Stimulated activated naive CD8-positive, alpha-beta T cell treated with anti-CD3 and anti-CD28 coated beads, Interleukin-15, Interleukin-2, amounts not matched to agents 100 U/mL and 50 U/mL, for 24 hours (primary cell): ENCODE results near the gene SLC22A31.
"Not testable (repeated sequence)": the region's sequence is repeated elsewhere in the genome, so short reads cannot be mapped to it uniquely, and the experiment has no call there.

Source experiments
- ATAC-seq: fragments of 150-1000 bp; cut with Tn5 transposase; one replicate; pipeline ENCODE4 v1.10.0; 2021
- DNase-seq: peaks from one replicate; pipeline ENCODE4 v3.0.0; 2021

Gene SLC22A31

DNA sequence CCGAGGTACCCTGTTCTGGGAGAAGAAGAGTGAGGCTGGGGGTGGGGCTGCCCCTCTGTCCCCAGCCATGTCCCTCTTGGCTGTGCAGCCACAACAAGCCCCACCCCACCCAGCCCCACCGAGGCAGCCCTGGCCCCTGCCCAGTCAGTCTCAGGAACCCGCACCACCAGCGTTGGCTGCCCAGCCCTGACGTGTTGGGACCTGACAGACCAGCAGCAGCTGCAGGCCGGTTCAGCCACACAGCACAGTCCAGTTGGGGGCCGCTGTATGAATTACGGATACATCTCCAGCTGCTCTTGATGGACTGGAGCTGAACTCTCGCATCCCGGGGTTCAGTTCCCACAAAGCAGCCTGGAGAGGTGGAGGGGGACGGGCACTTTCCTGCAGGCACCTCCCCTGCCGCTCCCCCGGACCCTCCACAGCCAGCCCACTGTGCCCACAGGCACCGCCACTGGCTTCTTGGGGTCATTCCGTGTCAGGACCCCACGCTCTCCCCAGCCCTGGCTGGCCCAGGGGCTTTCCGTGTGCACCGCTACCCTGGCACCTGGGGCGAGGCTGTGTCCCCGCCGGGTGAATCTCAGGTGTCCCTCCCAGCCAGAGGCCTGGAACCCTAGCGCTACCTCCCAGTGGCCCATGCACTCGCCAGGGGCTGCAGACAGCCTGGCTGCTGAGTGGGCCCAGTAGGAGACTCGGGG is 21.7 kb downstream of the SLC22A31 start:
- ATAC-seq (no peak), DNase-seq (no peak)

DNA sequence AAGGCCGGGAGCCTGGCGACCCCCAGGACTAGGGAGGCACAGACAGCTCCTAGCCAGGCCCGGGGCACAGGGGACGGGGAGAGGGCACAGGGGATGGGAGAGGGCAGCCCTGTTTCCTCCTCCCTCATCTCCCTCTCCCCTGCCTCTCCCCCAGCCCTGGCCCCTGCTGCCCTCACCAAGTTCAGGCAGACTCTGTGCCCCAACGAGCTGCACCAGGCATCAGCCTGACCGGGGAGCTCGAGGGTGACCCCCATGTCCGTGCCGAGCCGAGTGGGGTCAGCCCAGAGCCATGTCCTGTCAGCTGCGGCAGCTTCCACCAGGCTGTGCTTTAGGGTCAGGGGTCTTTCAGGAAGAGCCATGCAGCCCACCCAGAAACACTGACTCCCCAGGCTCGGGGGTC is 22.8 kb downstream of the SLC22A31 start:
- DNase-seq (no peak), ATAC-seq (no peak)

DNA sequence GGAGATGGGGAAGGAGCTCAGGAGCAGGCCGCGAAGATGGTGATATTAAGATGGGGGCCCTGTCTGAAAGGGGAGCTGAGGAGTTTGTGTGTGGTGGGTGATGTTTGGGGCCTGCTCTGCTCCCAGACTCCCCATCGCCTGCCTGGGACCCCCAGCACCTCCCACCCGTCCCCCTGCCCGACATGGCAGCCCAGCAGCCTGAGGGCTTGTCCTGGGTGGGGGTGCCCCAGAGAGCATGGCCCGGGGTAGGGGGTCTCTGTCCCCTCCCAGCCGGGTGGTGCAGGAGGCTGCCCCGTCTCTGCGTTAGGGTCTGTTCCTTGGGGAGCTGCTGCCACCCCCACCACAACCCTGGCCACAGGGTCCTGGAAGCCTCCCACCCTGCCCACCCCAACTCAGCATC is 23.6 kb downstream of the SLC22A31 start:
- ATAC-seq (no peak), DNase-seq (no peak)

DNA sequence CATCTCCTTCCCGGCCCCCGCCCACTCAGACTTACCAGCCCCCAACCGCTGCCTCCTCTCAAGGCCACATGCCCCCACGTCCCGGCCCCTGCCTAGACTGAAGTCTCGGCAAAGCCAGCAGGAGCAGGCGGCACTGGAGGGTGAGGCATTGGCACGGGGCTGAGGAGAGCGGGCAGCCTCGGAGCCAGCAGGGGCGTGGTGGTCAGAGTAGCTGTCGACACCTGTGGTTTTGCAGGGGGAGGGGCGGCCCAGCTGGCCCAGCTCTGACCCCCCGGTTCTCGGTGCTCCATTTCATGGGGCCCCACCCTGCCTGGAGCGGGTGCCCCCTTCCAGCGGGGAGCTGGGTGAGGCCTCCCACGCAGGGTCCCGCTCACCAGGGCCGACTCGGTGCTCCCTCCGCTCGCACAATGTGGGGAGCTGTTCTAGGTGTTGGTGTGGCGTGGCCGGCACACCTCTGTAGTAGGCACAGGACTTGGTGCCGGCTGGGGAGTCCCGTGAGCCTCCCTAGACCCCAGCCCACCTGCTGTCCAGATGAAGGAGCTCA is 24.1 kb downstream of the SLC22A31 start:
- no peak for DNase-seq
- ATAC-seq, result no peak

DNA sequence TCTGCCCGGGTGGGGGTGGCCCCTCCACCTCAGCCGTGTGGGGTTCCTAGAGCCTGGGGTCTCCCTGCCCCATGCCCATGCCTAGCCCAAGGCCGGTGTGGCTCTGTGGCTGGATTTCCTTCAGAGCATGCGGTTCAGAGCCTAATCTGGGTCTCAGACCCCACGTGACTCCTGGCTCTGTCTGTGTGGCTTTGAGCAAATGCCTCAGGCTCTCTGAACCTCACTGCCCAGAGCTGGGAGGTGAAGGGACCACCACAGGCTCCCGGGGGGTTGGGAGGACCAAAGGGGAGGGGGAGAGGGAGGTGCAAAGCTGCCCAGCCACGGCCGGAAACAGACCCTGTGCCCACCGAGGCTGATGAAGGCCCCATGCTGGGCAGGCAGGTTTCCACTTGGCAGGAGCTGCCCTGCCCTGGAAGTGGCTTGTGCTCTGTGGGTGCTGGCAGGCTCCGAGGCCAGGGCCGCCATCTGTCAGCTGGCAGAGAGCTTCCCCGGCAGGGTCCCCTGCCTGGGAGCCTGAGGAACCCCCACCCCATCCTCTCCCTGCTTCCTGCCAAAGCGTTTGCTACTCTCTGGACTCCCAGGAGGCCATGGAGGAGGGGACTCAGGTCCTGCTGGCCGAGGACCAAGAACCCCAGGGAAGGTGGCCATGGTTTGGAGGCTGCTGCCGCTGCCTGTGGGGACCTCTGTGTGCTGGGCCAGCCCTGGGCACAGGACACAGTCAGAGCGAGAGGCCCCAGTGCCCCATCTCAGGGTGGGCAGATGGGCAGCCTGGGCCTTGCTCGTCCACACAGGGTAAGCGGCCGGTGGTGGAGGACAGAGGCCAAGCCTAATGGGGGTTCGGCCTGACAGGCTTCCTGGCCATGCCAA is 24.8 kb downstream of the SLC22A31 start:
- ATAC-seq, result no peak

DNA sequence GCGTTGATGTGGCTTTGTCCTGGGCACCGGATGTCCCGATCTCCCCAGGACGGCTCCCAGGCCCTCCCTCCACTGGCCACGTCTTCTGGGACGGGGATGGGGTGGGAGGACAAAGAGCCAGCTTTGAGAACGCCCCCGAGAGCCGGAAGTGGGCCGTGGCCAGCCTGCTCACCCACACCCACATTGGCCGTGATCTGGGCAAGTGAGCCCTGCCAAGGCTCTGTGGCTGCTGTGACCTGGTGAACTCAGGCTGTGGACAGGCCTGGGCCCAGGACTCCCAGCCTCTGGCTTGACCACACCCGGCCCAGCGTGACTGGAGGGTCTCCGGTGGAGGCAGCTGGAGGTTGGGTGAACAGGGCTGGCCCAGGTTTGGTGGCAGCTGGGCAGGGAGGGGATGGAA is 25.5 kb downstream of the SLC22A31 start:
- no peak for DNase-seq
- no peak for ATAC-seq

More for the DNA sequence above, 24.8 kb downstream of the SLC22A31 start:
- DNase-seq, result no peak

DNA sequence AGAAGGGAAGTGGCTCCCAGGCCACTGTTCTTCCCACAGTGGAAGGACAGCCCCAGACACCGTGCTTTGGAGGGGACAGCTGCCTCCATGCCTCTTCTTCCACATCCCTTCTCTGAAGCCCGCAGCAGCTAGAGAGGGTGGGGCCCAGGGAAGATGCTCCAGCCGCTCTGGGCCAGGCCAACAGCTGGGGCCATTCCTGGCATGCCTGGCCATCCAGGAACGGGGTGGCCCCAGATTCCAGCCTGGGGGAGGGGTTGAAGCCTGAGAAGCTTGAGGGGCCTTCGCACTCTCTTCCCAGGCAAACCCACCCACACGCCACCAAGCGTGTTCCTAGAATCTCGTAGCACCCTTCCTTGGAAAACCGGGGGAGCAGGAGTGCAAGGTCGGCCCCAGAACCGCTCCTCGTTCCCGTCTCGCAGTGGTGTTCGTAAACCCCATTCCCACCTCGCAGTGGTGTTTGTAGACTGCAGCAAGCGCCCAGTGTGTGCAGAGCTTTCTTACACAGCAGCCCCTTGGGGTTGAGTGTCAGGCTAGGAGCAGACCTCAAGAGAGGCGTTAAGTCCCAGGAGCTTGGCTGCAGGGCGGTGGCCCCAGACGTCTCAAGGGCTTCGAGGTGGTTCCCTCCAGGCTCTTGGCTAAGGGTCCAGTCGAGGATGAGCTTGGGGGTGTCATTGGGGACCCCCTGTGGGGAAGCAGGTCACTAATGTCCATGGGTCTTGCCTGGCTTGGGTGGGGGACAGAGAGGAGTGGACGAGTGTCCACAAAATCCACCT is 26.1 kb downstream of the SLC22A31 start:
- ATAC-seq, result no peak
- DNase-seq, result no peak

DNA sequence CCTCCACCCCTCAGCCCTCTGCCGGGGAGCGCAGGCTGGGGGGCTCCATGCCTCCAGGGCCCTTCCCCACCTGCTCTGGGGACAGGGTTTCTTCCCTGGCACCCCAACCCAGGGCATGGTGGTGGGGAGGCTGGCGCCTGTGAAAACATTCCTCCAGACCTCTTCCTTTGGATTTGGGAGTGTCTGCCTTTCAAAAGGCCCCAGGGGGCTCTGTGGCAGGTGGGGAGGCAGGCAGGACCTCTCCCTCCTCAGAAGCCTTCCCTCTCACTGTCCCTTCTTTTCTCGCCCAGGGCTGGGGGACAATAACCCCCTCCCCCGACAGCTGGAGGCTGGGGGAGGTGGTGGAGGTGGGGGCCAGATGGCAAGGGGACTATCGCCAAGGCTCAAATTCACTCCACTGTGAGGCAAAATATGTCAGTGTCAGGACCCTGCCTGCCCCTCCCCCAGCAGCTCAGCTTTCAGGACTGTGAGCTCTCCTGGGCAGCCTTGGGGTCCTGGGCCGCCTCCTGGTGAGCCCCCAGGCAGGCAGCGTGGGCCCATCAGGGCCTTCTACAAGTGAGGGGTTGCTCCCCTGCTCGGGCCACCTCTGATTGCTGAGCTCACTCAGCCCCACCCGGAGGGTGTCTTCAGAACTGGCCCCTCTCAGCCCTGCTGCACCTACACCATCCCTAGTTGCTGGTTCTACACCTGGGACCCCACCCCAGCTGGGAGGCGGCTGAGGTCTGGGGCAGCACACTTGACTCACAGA is 27.0 kb downstream of the SLC22A31 start:
- ATAC-seq, result no peak
- DNase-seq, result no peak

DNA sequence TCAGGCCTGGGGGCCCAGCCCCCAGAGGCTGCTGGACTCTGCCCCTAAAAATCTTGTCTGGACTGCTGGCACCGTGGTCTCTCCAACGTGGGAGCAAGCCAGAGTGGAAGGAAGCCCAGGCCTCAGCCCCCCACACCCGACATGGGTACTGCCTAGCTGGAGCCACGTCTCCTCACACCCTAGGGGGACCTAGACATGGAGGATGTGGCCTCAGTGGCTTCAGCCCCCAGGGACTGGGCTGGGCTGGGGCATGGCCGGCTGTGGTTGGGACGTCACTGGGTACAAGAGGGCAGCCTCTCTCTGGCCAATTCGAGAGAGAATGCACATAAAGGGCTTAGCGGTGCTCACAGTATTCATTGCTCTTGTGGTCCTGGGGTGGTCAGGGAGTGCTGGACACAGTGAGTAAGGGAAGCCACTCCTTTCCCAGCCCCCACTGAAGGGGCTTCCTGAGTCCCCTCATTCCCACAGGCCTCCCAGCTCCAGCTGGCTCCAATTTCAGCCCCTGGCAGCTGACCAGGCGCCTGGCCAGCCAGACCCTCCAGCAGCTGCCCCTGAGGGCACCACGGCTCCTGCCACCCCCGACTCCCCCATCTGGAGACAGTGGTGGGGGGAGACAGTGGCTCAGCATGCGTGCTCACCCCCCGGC is 27.7 kb downstream of the SLC22A31 start:
- ATAC-seq (no peak), DNase-seq (no peak)

DNA sequence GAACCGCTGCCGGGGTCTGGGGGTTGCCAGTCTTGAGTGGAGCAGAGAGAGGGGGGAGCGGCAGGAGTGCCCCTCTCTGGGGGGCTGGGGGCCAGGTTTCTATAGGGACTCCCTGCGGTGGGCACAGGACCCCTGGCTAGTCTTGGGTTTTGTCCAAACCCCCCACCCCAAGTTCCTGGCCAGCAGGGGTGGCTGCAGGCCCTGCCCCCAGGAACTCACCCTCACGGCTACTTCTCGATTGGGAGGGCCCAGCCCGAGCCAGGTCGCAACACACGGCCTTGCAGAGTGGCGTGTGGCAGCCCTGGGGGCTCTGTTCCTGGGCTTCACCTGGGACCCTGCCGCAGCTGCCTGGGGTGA is 28.2 kb downstream of the SLC22A31 start:
- DNase-seq, result no peak
- no peak for ATAC-seq

DNA sequence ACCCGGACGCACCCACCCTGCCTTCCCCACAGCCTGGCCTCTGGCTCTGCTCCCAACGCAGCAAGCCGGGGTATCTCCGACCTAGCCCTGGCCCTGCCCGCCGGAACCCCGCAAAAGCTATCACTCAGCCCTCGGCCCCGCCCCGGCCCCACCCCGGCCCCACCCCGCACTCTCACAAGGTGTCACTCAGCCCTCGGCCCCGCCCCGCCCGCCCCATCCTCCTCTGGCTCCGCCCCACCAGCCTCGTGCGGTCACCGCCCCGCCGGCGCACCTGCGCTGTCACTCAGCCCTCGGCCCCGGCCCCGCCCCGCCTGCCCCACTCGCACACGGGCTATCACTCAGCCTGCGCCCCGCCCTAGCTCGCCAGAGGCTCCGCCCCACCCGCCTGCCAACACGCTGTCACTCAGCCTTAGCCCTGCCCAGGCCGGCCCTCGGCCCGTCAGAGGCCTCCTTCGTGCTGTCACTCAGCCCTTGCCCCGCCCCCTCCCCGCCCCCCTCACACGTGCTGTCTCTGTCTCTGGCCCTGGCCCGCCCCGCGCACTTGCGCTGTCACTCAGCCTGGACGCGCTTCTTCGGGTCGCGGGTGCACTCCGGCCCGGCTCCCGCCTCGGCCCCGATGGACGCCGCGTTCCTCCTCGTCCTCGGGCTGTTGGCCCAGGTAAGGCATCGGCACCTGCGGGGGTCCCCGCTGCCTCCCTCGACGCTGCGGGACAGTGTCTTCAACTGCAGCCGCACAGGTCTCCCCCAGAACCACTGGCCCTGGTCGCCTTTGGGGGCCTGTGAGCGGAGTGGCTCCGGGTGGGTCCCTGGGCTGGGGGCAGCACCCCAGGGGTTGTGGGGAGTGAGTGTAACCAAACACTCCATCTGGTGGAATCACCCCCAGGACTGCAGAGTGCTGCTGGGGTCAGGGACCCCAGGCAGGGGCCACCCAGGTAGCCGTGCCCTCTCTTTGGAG is 28.8 kb downstream of the SLC22A31 start, which contains the start of gene CDH15:
Gene CDH15, plus strand, starts transcription at position 533 of the 955 bp plus-strand sequence. Its CDS starts 84 bp downstream, at position 617.
- ATAC-seq (peak; percentile 95), DNase-seq (peak; percentile 96)

DNA sequence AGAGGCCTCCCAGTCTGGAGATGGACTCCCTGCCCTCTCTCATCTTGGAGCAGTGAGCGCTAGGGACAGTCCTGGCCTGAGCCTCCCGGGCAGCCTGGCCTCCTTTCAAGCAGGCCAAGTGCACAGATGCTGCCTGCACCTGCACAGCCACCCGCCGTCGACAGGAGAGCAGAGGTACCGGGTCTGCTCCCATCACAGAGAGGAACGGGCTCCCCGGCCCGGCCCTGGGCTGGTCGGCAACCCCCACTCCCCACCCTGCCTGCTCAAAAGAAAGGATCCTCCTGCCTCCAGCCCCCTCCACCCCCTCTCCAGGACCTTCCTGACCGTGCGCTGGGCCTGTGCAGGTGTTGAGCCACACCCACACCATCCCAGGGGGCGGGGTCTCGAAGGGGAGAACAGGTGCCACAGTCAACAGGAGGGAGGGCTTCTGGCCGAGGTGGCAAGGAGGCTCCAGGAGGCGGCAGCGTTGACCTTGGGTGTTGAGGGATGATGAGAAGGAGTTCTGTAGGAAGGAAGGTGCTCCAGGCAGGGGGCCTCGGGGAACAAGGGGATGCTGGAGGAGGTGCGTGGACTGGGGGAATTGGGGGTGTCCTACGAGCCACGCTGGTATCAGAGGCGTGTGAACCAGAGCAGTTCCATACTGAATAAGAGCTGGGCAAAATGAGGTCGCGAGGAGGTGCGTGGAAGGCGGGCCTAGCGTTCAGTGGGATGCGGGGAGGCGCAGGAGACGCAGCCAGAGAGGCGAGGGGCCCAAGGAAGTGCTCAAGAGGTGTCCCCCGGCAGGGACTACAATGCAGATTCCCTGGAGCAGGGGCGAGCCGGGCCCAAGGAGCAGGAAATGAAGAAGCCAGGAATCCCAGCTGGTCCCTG is 29.8 kb downstream of the SLC22A31 start:
- DNase-seq (peak; percentile 38), ATAC-seq (no peak)

DNA sequence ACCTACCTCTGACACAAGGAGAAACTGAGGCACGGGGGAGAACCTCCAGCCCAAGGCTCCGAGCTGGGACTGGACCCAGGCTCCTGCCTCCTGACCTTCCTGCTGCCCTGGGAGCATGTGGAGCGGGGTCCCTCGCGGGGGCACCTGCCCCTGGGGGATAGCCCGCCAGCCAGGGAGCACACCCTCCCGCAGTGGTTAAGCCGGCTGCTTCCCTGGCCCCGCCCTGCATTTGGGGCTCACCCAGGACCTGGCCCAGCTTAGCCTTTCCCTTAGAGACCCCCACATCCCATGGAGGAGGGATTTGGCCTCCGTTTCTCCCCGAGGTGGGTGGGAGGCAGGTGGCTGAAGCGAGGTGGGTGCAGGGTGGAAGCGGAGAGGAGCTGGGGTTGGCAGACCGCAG is 30.6 kb downstream of the SLC22A31 start:
- ATAC-seq (no peak), DNase-seq (no peak)

DNA sequence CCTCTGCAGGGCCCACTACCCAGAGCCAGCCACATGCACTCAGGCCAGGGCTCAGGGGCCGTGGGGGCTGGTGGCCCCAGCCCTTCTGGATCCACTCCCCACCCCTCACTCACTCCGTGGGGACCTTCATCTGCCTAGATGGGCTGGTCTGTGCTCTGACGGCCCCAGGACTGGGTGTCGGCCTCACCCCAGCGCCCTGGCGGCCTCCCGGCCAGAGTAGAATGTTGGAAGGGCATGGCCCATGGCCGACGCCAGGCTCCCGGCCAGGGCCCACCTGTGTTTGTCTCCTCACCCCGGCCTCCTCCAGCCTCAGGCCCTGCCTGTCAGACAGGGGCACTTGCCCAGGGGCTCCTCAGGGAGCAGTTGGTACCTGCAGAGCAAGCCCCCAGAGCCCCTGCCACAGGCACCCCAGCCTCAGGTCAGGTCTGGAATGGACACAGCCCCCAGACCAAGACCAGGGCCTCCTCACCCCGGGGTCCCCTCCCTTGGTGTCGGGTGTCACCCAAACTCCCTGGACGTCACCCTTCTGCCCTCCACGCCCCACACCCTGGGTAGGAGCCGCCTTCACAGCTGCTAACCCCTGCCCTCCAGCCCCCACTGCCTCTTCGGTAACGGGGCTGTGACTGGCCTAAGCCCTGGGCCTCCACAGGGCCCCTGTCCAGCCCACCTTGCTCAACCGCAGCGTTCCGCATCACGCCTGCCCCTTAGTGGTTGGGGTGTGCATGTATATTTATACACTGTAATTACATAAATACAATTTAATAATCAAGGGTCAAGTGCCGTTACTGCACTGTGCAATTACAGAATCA is 31.8 kb downstream of the SLC22A31 start:
- no peak for DNase-seq

DNA sequence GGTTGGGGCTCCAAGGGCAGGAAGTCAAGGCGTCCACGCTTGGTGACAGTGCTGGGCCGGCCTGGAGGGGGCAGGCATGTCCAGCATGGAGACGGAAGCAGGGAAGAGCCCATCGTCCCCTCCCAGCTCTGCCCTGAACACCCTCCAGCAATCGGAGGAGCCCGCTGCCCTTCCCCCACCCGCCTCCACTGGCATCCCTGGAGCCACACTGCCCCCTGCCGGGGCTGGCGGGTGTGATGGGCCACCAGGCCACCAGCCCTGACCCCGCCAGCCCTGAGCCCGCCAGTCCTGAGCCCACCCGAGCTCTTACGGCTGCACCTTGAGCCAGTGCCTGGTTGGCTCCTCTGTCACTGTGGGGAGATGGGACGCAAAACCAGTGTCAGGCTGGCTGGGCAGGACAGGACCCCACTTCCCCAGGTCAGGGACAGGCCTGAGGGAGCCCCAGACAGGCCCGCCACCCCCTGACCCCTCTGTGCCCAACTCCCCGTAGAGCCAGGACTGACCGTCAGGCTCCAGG is 32.9 kb downstream of the SLC22A31 start:
- peak; percentile 38 for ATAC-seq
- peak; percentile 95 for DNase-seq

More for the DNA sequence above, 31.8 kb downstream of the SLC22A31 start:
- ATAC-seq, result no peak

DNA sequence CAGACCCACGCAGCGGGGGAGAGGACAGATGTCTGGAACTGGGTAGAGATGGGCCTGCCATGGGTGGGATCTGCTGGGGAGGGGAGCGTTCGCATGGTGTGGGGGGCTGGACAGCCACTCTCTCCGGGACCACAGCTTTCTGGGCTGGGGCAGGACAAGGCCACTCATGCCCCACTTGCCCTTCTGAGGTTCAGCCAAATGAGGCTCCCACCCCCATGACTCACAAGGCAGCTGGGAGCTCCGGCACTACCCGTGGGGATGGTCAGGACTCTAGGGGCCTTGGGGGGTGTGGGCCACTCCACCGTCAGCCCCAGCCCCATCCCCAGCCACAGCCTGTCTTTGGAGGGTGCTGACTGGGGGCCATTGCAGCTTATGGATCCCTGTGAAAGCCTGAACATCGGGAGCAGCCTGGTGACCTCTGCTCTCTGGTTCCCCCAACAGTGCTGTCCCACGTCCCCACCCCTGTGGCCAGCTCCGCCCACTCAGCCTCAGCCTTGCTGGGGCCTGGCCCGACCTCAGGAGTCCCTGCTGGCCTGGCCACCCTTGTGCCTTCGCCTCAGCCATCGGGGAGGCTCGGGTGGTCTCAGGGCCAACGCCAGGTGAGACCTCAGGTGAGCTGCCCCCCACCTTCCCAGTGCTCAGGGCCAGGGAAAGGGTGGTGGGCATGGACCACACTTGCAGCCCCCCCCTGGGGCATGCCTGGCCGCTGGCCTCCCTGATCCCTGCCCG is 33.5 kb downstream of the SLC22A31 start:
- DNase-seq, result no peak
- ATAC-seq, result no peak

DNA sequence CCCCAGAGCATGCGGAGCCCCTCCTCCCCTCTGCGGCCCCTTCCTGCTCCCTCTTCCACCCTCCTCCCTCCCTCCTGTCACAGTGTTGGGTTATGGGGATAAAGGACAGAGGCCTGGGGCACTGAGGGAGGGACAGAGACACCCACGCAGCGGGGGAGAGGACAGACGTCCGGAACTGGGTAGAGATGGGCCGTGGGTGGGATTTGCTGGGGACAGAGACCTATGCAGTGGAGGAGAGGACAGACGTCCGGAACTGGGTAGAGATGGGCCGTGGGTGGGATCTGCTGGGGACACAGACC is 34.7 kb downstream of the SLC22A31 start:
- ATAC-seq, DNase-seq: not testable (repeated sequence)
